Measurements from ENCODE around the gene MCM3AP. TPM values are rescaled to one million over a fixed set of nuclear protein-coding genes. Genes with fewer than 3 reads are reported as not detected.

The MCM3AP gene
- total RNA-seq, 1 donor from 2014 or later, result 72.4 TPM

DNA sequence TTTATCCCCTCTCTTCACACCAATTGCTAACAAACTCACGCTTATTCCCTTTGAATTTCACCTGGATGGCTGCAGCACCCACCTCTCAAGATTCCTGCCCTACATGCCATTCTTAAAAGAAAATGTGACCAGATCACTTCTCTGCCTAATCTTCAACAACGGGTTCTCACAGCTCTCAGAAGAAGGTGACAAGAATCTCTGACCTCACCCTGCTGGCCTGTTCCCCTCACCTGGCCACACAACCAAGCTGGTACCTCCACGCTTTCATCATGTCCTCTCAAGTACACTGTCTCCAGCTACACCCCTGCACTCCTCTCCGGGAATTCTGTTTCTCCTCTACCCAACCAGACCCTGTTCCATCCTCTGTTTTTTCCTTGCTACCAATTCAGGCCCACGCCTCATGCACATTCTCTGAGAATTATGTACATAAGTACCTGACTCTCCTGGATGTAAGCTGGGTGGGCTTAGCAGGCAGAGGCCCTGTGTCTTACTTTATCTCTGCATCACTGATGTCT lies 50.9 kb downstream of the MCM3AP start:
- Mint-ChIP-seq H3K4me1 (peaks cover 3% of the 10 kb centered on the region), H3K27ac (no peak overlapping the region), H3K36me3 (peaks cover 80% of the 10 kb centered on the region), H3K4me3 (no peak overlapping the region), H3K9me3 (peaks cover 43% of the 10 kb centered on the region), H3K27me3 (ENCODE audit: insufficient read depth, low read depth) (peaks cover 8% of the 10 kb centered on the region)
- Histone ChIP-seq H3K79me2 (ENCODE audit: low read depth) (no peaks in the 10 kb centered on the region), H3F3A (ENCODE audit: low read depth) (peaks cover 9% of the 10 kb centered on the region), H3K27me3 (no peaks in the 10 kb centered on the region), H3K9me3 (ENCODE audit: low read depth) (no peaks in the 10 kb centered on the region), H3K36me3 (peaks cover 30% of the 10 kb centered on the region), H3K4me2 (no peak overlapping the region), H4K20me1 (ENCODE audit: low read depth) (no peaks in the 10 kb centered on the region), H2AFZ (replicated peaks) (no peak overlapping the region), H3K4me3 (no peak overlapping the region), H3K9ac (no peak overlapping the region), H3K27ac (no peak overlapping the region), H3K4me1 (peaks cover 3% of the 10 kb centered on the region)
- no peak for TF ChIP-seq EZH2 (IDR thresholded peaks at IDR 0.05)
- no peak for TF ChIP-seq EZH2phosphoT487 (IDR thresholded peaks at IDR 0.05)
- no peak for TF ChIP-seq CTCF (IDR thresholded peaks at IDR 0.05)
- no peak for DNase-seq (ENCODE audit: low spot score)

DNA sequence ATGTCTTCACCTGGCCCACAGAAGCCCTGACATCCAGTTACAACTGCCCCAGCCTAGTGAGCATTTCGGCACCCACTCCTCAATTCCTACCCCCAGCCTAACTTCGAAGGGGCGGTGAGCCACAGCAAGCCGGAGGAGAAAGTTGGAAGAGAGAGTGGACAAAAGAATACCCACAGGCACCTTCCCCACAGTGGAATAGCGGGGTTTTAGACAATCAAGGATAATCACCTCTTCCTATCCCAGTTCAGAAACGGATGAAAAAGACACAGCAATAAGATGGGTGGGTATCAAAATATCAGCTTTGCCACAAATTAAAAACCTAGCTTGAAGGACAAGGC lies 55.5 kb downstream of the MCM3AP start:
- Histone ChIP-seq H3K4me1 (peaks cover 15% of the 10 kb centered on the region), H2AFZ (replicated peaks) (no peak overlapping the region), H3K27ac (no peak overlapping the region), H3F3A (ENCODE audit: low read depth) (peaks cover 23% of the 10 kb centered on the region), H3K9ac (no peak overlapping the region), H3K4me3 (peak overlapping the region; percentile 62), H3K36me3 (peaks cover 19% of the 10 kb centered on the region), H3K27me3 (no peaks in the 10 kb centered on the region), H3K4me2 (peak overlapping the region; percentile 90), H3K79me2 (ENCODE audit: low read depth) (peaks cover 33% of the 10 kb centered on the region), H4K20me1 (ENCODE audit: low read depth) (no peaks in the 10 kb centered on the region), H3K9me3 (ENCODE audit: low read depth) (peaks cover 3% of the 10 kb centered on the region)
- TF ChIP-seq CTCF (IDR thresholded peaks at IDR 0.05) (no peak), EZH2 (IDR thresholded peaks at IDR 0.05) (no peak), EZH2phosphoT487 (IDR thresholded peaks at IDR 0.05) (no peak)
- Mint-ChIP-seq H3K9me3 (peaks cover 56% of the 10 kb centered on the region), H3K36me3 (peaks cover 62% of the 10 kb centered on the region), H3K4me3 (peak overlapping the region; percentile 92), H3K27ac (no peak overlapping the region), H3K4me1 (peaks cover 31% of the 10 kb centered on the region), H3K27me3 (ENCODE audit: insufficient read depth, low read depth) (peaks cover 14% of the 10 kb centered on the region)
- DNase-seq (ENCODE audit: low spot score), result no peak

GRCh38 chr21:46229133-46229922 lies 56.1 kb downstream of the MCM3AP start:
- no peak for TF ChIP-seq EZH2phosphoT487 (IDR thresholded peaks at IDR 0.05)
- no peak for TF ChIP-seq EZH2 (IDR thresholded peaks at IDR 0.05)
- TF ChIP-seq CTCF (IDR thresholded peaks at IDR 0.05), result peak; percentile 53
- peak overlapping the region; percentile 64 for H3K27ac ChIP-seq
- H3K27me3 ChIP-seq, result no peaks in the 10 kb centered on the region
- H3K4me3 Mint-ChIP-seq, result peak overlapping the region; percentile 92
- peaks cover 15% of the 10 kb centered on the region for H3K4me1 ChIP-seq
- peaks cover 23% of the 10 kb centered on the region for H3F3A ChIP-seq (ENCODE audit: low read depth)
- peak overlapping the region; percentile 90 for H3K4me2 ChIP-seq
- H2AFZ ChIP-seq (replicated peaks), result peak overlapping the region; percentile 88
- H3K4me1 Mint-ChIP-seq, result peaks cover 34% of the 10 kb centered on the region
- peak overlapping the region; percentile 62 for H3K4me3 ChIP-seq
- H3K9me3 ChIP-seq (ENCODE audit: low read depth), result peaks cover 3% of the 10 kb centered on the region
- H3K79me2 ChIP-seq (ENCODE audit: low read depth), result peaks cover 39% of the 10 kb centered on the region
- H3K27ac Mint-ChIP-seq, result peak overlapping the region; percentile 98
- H3K9ac ChIP-seq, result no peak overlapping the region
- H4K20me1 ChIP-seq (ENCODE audit: low read depth), result no peaks in the 10 kb centered on the region
- peaks cover 14% of the 10 kb centered on the region for H3K27me3 Mint-ChIP-seq (ENCODE audit: insufficient read depth, low read depth)
- DNase-seq (ENCODE audit: low spot score), result no peak
- peaks cover 58% of the 10 kb centered on the region for H3K36me3 Mint-ChIP-seq
- H3K36me3 ChIP-seq, result peaks cover 19% of the 10 kb centered on the region
- H3K9me3 Mint-ChIP-seq, result peaks cover 50% of the 10 kb centered on the region
